Chondrocyte (in vitro differentiated cells): ENCODE measurements around the gene CACNA1S. TPM values are rescaled to one million over a fixed set of nuclear protein-coding genes. Genes with fewer than 3 reads are reported as not detected.

Source experiments
- DNase-seq: peaks from one replicate; pipeline ENCODE4 v3.0.0; 2021; ENCODE audit warnings: mixed read lengths, low spot score
- H3K27ac Mint-ChIP-seq: one replicate; pipeline ENCODE4 v1.8.0; 2021; ENCODE audit warnings: mild to moderate bottlenecking, moderate library complexity, mixed read lengths; ENCODE audit not compliant: unreplicated experiment
- H3K27me3 Mint-ChIP-seq: 2 replicates; pipeline ENCODE4 v1.8.0; 2021; ENCODE audit warnings: low read depth, mixed read lengths
- H3K36me3 Mint-ChIP-seq: 2 replicates; pipeline ENCODE4 v1.8.0; 2021; ENCODE audit warnings: low read depth, mixed read lengths
- H3K4me1 Mint-ChIP-seq: 2 replicates; pipeline ENCODE4 v1.8.0; 2021; ENCODE audit warnings: low read depth, mild to moderate bottlenecking, mixed read lengths
- H3K4me3 Mint-ChIP-seq: one replicate; pipeline ENCODE4 v1.8.0; 2021; ENCODE audit warnings: mild to moderate bottlenecking, moderate library complexity, mixed read lengths; ENCODE audit not compliant: unreplicated experiment
- H3K9me3 Mint-ChIP-seq: 2 replicates; pipeline ENCODE4 v1.8.0; 2021; ENCODE audit warnings: low read depth, mixed read lengths
- total RNA-seq: library from RNA; stranded (reverse); gene quantifications from 3 replicates; pipeline ENCODE4 v1.2.1, GENCODE V29; 2021
- TF ChIP-seq, protein P1 (sequence below): fragments of 200-600 bp; sonication (generic); IDR thresholded peaks from 2 replicates; pipeline ENCODE4 v1.5.0; 2021; ENCODE audit warnings: antibody characterized with exemption, mild to moderate bottlenecking, moderate library complexity

CACNA1S gene
- total RNA-seq, 1 donor from 2014 or later, result 0.40 TPM

DNA sequence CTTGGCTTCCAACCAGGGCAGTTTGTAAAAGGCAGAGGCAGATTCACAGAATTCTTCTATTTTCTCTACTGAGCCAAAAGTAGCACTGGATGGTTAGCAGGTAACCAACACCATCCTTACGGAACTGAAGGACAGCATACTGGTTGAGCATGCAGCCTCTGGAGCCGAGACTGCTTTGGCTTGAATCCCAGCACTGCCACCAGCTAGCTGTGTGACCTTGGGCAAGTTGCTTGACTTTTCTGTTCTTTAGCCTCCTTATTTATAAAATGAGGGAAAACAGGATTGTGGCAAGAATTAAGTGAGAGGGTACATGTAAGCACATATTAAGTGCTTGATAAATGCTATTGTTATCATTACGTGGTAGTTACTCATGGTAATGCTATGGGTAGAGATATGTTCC lies 19.5 kb downstream of the CACNA1S start:
- TF ChIP-seq, protein P1, sequence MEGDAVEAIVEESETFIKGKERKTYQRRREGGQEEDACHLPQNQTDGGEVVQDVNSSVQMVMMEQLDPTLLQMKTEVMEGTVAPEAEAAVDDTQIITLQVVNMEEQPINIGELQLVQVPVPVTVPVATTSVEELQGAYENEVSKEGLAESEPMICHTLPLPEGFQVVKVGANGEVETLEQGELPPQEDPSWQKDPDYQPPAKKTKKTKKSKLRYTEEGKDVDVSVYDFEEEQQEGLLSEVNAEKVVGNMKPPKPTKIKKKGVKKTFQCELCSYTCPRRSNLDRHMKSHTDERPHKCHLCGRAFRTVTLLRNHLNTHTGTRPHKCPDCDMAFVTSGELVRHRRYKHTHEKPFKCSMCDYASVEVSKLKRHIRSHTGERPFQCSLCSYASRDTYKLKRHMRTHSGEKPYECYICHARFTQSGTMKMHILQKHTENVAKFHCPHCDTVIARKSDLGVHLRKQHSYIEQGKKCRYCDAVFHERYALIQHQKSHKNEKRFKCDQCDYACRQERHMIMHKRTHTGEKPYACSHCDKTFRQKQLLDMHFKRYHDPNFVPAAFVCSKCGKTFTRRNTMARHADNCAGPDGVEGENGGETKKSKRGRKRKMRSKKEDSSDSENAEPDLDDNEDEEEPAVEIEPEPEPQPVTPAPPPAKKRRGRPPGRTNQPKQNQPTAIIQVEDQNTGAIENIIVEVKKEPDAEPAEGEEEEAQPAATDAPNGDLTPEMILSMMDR, result no peak

DNA sequence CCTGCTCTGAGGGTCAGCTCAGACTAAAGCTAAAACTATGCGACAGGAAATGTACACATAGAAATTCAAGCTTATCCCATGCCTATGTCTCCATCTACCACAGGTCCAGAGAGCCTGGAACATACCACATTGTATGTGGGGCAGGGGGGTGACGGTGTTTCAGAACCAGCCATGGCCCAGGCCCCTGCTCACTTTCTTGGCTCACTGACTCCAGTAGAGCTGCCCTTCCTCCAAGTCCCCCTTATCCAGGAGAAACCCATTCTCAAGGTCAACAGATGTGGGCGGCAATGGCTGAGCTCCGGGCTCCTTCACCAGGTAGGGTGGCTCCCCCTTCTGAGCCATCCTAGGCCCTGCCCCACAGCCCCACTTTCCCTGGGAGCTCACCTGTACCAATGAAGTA lies 21.0 kb downstream of the CACNA1S start:
- peak overlapping the region; percentile 57 for H3K27ac Mint-ChIP-seq
- TF ChIP-seq, protein P1, result no peak
- no peaks in the 10 kb centered on the region for H3K9me3 Mint-ChIP-seq
- no peaks in the 10 kb centered on the region for H3K27me3 Mint-ChIP-seq
- DNase-seq, result no peak
- H3K4me3 Mint-ChIP-seq, result no peak overlapping the region
- H3K36me3 Mint-ChIP-seq, result no peaks in the 10 kb centered on the region
- peaks cover 29% of the 10 kb centered on the region for H3K4me1 Mint-ChIP-seq

More for the DNA sequence above, 19.5 kb downstream of the CACNA1S start:
- DNase-seq, result no peak
- H3K9me3 Mint-ChIP-seq, result no peaks in the 10 kb centered on the region
- peaks cover 7% of the 10 kb centered on the region for H3K27me3 Mint-ChIP-seq
- H3K36me3 Mint-ChIP-seq, result peaks cover 5% of the 10 kb centered on the region
- H3K4me1 Mint-ChIP-seq, result peaks cover 29% of the 10 kb centered on the region
- no peak overlapping the region for H3K4me3 Mint-ChIP-seq
- no peak overlapping the region for H3K27ac Mint-ChIP-seq

DNA sequence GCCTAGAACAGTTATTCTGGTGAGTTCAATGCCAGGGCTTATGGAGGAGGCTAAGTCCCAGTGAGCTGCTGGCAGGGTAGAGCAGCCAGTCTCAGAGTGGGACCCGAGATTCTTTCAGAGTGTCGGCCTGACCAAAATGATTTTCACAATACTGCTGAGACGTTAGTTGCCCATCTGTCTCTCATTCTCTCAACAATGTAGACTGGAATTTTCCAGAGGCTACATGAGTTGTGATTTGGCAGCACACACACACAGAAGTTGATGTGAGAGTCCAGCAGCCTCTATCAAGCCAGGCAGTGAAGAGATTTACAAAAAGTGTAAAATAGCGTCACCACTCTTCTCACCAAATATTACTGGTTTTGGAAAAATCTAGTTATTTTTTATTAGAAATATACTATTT lies 21.7 kb downstream of the CACNA1S start:
- DNase-seq, result no peak
- Mint-ChIP-seq H3K27me3 (no peaks in the 10 kb centered on the region), H3K27ac (peak overlapping the region; percentile 71)

DNA sequence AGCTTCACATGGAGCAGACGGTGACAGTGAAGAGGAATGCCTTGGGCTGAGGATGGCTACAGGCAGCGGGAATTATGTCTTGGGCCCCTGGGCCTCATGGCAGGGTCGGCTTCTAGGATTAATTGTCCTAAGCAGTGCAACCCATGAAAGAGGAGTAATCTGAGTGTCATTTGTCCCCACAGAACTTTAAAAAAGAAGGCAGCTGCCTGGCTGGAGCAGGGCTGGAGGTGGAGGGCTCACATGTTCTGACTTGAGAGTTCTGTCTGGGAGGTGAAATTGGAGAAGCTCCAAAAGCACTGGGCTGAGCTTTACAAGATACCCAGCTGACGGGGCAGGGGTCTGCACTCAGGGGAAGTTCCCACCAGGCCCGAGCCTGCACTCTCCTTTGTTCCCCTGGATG lies 22.6 kb downstream of the CACNA1S start:
- Mint-ChIP-seq H3K36me3 (no peaks in the 10 kb centered on the region), H3K27ac (no peak overlapping the region), H3K4me3 (no peak overlapping the region), H3K4me1 (peaks cover 26% of the 10 kb centered on the region), H3K27me3 (peaks cover 2% of the 10 kb centered on the region), H3K9me3 (no peaks in the 10 kb centered on the region)
- no peak for DNase-seq
- TF ChIP-seq, protein P1, result no peak

More for the DNA sequence above, 21.7 kb downstream of the CACNA1S start:
- Mint-ChIP-seq H3K4me3 (no peak overlapping the region), H3K9me3 (no peaks in the 10 kb centered on the region), H3K4me1 (peaks cover 29% of the 10 kb centered on the region), H3K36me3 (no peaks in the 10 kb centered on the region)
- TF ChIP-seq, protein P1, result no peak

DNA sequence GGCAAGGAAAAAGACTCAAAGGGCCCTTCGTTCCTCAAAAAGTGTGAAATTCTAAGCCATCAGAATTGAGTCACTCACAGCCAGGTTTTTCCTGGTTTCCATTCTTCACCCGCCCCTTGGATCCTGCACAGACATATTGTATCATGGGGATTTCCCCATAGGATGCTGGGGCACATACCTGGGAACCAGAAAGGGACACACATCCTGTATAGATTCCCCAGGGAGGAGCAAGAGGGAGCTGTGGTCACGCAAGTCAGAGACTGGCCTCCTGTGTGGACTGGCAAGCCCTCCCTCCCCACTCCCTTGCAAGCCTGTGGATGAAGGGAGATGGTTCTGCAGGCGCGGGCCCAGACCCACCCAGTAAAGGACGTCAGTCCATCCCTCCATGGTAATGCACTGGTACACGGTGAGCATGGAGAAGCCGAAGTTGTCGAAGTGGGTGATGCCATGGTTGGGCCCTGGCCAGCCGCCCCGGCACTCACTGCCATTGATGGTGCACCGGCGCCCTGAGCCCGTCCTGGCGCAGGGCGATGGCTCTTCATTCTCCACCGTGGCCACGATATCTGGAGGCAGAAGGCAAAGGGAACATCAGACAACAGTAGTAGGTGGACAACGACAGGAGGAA lies 23.2 kb downstream of the CACNA1S start:
- H3K27ac Mint-ChIP-seq, result no peak overlapping the region
- H3K4me1 Mint-ChIP-seq, result peaks cover 25% of the 10 kb centered on the region
- TF ChIP-seq, protein P1, result no peak
- H3K9me3 Mint-ChIP-seq, result no peaks in the 10 kb centered on the region
- H3K27me3 Mint-ChIP-seq, result peaks cover 7% of the 10 kb centered on the region
- DNase-seq, result no peak
- no peaks in the 10 kb centered on the region for H3K36me3 Mint-ChIP-seq
- H3K4me3 Mint-ChIP-seq, result no peak overlapping the region
